Measurements from ENCODE around the gene KIRREL3.
A peak's percentile ranks its signal among the peaks of the same experiment; 100 is the strongest.

The KIRREL3 gene

GRCh38 chr11:126479178-126479930 is 521.2 kb downstream of the KIRREL3 start:
- DNase-seq = no peak

- DNase-seq = no peak
Measured at GRCh38 chr11:126478466-126478865, 522.1 kb downstream of the KIRREL3 start.

GRCh38 chr11:126477535-126478305 is 522.9 kb downstream of the KIRREL3 start:
- DNase-seq = no peak

GRCh38 chr11:126476977-126477376 is 523.6 kb downstream of the KIRREL3 start:
- DNase-seq = no peak

- no peak for DNase-seq
Measured at GRCh38 chr11:126476266-126476924, 524.2 kb downstream of the KIRREL3 start.

GRCh38 chr11:126475014-126475991 is 525.3 kb downstream of the KIRREL3 start:
- no peak for DNase-seq

GRCh38 chr11:126474220-126474619 is 526.4 kb downstream of the KIRREL3 start:
- no peak for DNase-seq

- DNase-seq = no peak
Measured at GRCh38 chr11:126473269-126473668, 527.3 kb downstream of the KIRREL3 start.

GRCh38 chr11:126469311-126469710 is 531.3 kb downstream of the KIRREL3 start:
- DNase-seq = peak in 1 of 2 donors; percentile 59

- DNase-seq = peak in 1 of 2 donors; percentile 19
Measured at GRCh38 chr11:126468102-126468521, 532.5 kb downstream of the KIRREL3 start.

GRCh38 chr11:126467471-126467870 is 533.1 kb downstream of the KIRREL3 start:
- DNase-seq = no peak

GRCh38 chr11:126467046-126467370 is 533.6 kb downstream of the KIRREL3 start:
- DNase-seq = no peak

- no peak for DNase-seq
Measured at GRCh38 chr11:126466236-126467045, 534.1 kb downstream of the KIRREL3 start.

GRCh38 chr11:126465573-126466188 is 534.9 kb downstream of the KIRREL3 start:
- no peak for DNase-seq

- peak; percentile 46 to 48 for DNase-seq
Measured at GRCh38 chr11:126464796-126465195, 535.8 kb downstream of the KIRREL3 start.

- DNase-seq = no peak
Measured at GRCh38 chr11:126462422-126462821, 538.1 kb downstream of the KIRREL3 start.

GRCh38 chr11:126461996-126462395 is 538.6 kb downstream of the KIRREL3 start:
- DNase-seq = no peak

- DNase-seq = no peak
Measured at GRCh38 chr11:126461096-126461440, 539.5 kb downstream of the KIRREL3 start.

GRCh38 chr11:126460417-126461095 is 540.0 kb downstream of the KIRREL3 start:
- no peak for DNase-seq

GRCh38 chr11:126459691-126460281 is 540.8 kb downstream of the KIRREL3 start:
- DNase-seq = no peak
